OCI-LY1 (cell line): ENCODE measurements around the gene SRSF8.

Experiments used
- H2AFZ ChIP-seq: fragments of 200-600 bp; sonication (generic), shearing (Covaris generic); 2 replicates; pipeline ENCODE4 v1.6.0; 2014; ENCODE audit warnings: antibody characterized with exemption, mild to moderate bottlenecking, low read length
- H3F3A ChIP-seq: fragments of 200-600 bp; sonication (generic), shearing (Covaris generic); 2 replicates; pipeline ENCODE4 v1.6.0; 2014; ENCODE audit warnings: mild to moderate bottlenecking, antibody characterized with exemption, low read length, moderate library complexity; ENCODE audit not compliant: insufficient read depth
- H3K27ac ChIP-seq: fragments of 200-600 bp; sonication (generic); 2 replicates; pipeline ENCODE4 v1.5.1; 2014; ENCODE audit warnings: low read length, mixed run types, mild to moderate bottlenecking, low read depth; ENCODE audit not compliant: poor library complexity, severe bottlenecking
- H3K27me3 ChIP-seq: fragments of 200-600 bp; sonication (generic); 2 replicates; pipeline ENCODE4 v1.6.0; 2014; ENCODE audit warnings: antibody characterized with exemption, mild to moderate bottlenecking, low read length, moderate library complexity; ENCODE audit not compliant: insufficient read depth
- H3K36me3 ChIP-seq: fragments of 200-600 bp; sonication (generic); 2 replicates; pipeline ENCODE4 v1.6.1; 2014; ENCODE audit warnings: mild to moderate bottlenecking, antibody characterized with exemption, low read length, moderate library complexity, mixed read lengths; ENCODE audit not compliant: insufficient read depth
- H3K4me1 ChIP-seq: fragments of 200-600 bp; sonication (generic); 2 replicates; pipeline ENCODE4 v1.5.1; 2014; ENCODE audit warnings: mild to moderate bottlenecking, low read length, moderate library complexity; ENCODE audit not compliant: insufficient read depth, severe bottlenecking
- H3K4me2 ChIP-seq: fragments of 200-600 bp; sonication (generic), shearing (Covaris generic); 2 replicates; pipeline ENCODE4 v1.6.1; 2014; ENCODE audit warnings: low read length
- H3K4me3 ChIP-seq: fragments of 200-600 bp; sonication (generic); 2 replicates; pipeline ENCODE4 v1.5.1; 2014; ENCODE audit warnings: low read length, low read depth, mild to moderate bottlenecking, mixed read lengths; ENCODE audit not compliant: poor library complexity, severe bottlenecking
- H3K79me2 ChIP-seq: fragments of 200-600 bp; shearing (Covaris generic); 2 replicates; pipeline ENCODE4 v1.6.1; 2016; ENCODE audit warnings: mixed run types, low read length, mixed read lengths; ENCODE audit not compliant: insufficient read depth
- H3K9ac ChIP-seq: fragments of 200-600 bp; sonication (generic), shearing (Covaris generic); 2 replicates; pipeline ENCODE4 v1.6.1; 2014; ENCODE audit warnings: mild to moderate bottlenecking, low read length, mixed read lengths
- H3K9me2 ChIP-seq: fragments of 200-600 bp; sonication (generic), shearing (Covaris generic); 2 replicates; pipeline ENCODE4 v1.6.1; 2014; ENCODE audit warnings: low read depth, mild to moderate bottlenecking, low read length, mixed read lengths
- H3K9me3 ChIP-seq: fragments of 200-600 bp; shearing (Covaris generic); 2 replicates; pipeline ENCODE4 v1.6.1; 2014; ENCODE audit warnings: low read length, mixed read lengths
- H4K20me1 ChIP-seq: fragments of 200-600 bp; sonication (generic), shearing (Covaris generic); 2 replicates; pipeline ENCODE4 v1.6.0; 2016; ENCODE audit warnings: mild to moderate bottlenecking, low read length; ENCODE audit not compliant: insufficient read depth
- CTCF ChIP-seq: fragments of 200-600 bp; sonication (generic), shearing (Covaris generic); IDR thresholded peaks from 2 replicates; pipeline ENCODE4 v1.5.1; 2017; ENCODE audit warnings: mild to moderate bottlenecking, antibody characterized with exemption, low read length, moderate library complexity, mixed read lengths
- EZH2 ChIP-seq: fragments of 200-600 bp; sonication (generic), shearing (Covaris generic); IDR thresholded peaks from 2 replicates; pipeline ENCODE4 v1.8.0; 2017; ENCODE audit warnings: borderline replicate concordance, mixed run types, mild to moderate bottlenecking, antibody characterized with exemption, low read length, moderate library complexity, mixed read lengths

Gene SRSF8

GRCh38 chr11:95111923-95112540 is 45.3 kb downstream of the SRSF8 start:
- Histone ChIP-seq H3K79me2 (no peaks in the 10 kb centered on the region), H4K20me1 (no peaks in the 10 kb centered on the region), H2AFZ (no peak overlapping the region), H3K4me1 (no peaks in the 10 kb centered on the region), H3K27ac (no peak overlapping the region), H3K36me3 (no peaks in the 10 kb centered on the region), H3K27me3 (0 out of 2 replicates have a peak, but pooled peaks cover 5% of the 10 kb centered on the region), H3F3A (no peaks in the 10 kb centered on the region), H3K9ac (no peak overlapping the region), H3K4me2 (no peak overlapping the region), H3K9me2 (no peaks in the 10 kb centered on the region), H3K4me3 (no peak overlapping the region), H3K9me3 (no peaks in the 10 kb centered on the region)
- TF ChIP-seq EZH2 (no peak), CTCF (no peak)

- no peaks in the 10 kb centered on the region for H3F3A ChIP-seq
- no peak overlapping the region for H3K9ac ChIP-seq
- H3K27ac ChIP-seq: no peak overlapping the region
- no peaks in the 10 kb centered on the region for H3K9me2 ChIP-seq
- H3K79me2 ChIP-seq: no peaks in the 10 kb centered on the region
- no peak overlapping the region for H3K4me3 ChIP-seq
- H3K27me3 ChIP-seq: no peaks in the 10 kb centered on the region
- no peaks in the 10 kb centered on the region for H3K4me1 ChIP-seq
- H3K4me2 ChIP-seq: no peak overlapping the region
- H3K9me3 ChIP-seq: no peaks in the 10 kb centered on the region
- TF ChIP-seq CTCF (no peak), EZH2 (no peak)
- H3K36me3 ChIP-seq: no peaks in the 10 kb centered on the region
- no peaks in the 10 kb centered on the region for H4K20me1 ChIP-seq
- no peak overlapping the region for H2AFZ ChIP-seq
Observed at GRCh38 chr11:95115597-95115996, 48.9 kb downstream of the SRSF8 start.

- H3K4me2 ChIP-seq: no peak overlapping the region
- H3K4me1 ChIP-seq: no peaks in the 10 kb centered on the region
- no peaks in the 10 kb centered on the region for H3K79me2 ChIP-seq
- no peaks in the 10 kb centered on the region for H3K9me2 ChIP-seq
- no peak overlapping the region for H2AFZ ChIP-seq
- H4K20me1 ChIP-seq: no peaks in the 10 kb centered on the region
- no peak for TF ChIP-seq CTCF
- TF ChIP-seq EZH2: no peak
- H3K4me3 ChIP-seq: no peak overlapping the region
- no peaks in the 10 kb centered on the region for H3K36me3 ChIP-seq
- H3K9me3 ChIP-seq: no peaks in the 10 kb centered on the region
- H3K9ac ChIP-seq: no peak overlapping the region
- H3F3A ChIP-seq: no peaks in the 10 kb centered on the region
- H3K27me3 ChIP-seq: no peaks in the 10 kb centered on the region
- H3K27ac ChIP-seq: no peak overlapping the region
Observed at GRCh38 chr11:95119361-95120060, 52.8 kb downstream of the SRSF8 start.
